ENCODE results near the gene TANGO6. TPM values are rescaled to one million over a fixed set of nuclear protein-coding genes. Genes with fewer than 3 reads are reported as not detected.

TANGO6 gene
- total RNA-seq, 1 experiment from 2014 or later = 17.1 TPM

Other genes starting within 250 kb of the TANGO6 start
- 0.34 and 4.9 TPM in 2 replicates for gene CDH3, start 198.2 kb upstream of the TANGO6 start, total RNA-seq (2014; rRNA removed; shearing (Covaris generic))
- 0.03 and 0.06 TPM in 2 replicates for gene CDH1, start 106.2 kb upstream of the TANGO6 start, total RNA-seq (2014; rRNA removed; shearing (Covaris generic))